ENCODE measurements around the gene CNP.
"Not testable (repeated sequence)": the region's sequence is repeated elsewhere in the genome, so short reads cannot be mapped to it uniquely, and the experiment has no call there.

The CNP gene

GRCh38 chr17:42010266-42010680 is 43.7 kb downstream of the CNP start:
- not testable (repeated sequence) for DNase-seq

GRCh38 chr17:42010898-42011516 is 44.4 kb downstream of the CNP start:
- no peak for DNase-seq

- DNase-seq, result not testable (repeated sequence)
Observed at GRCh38 chr17:42012363-42012762, 45.8 kb downstream of the CNP start.

GRCh38 chr17:42013740-42014139 is 47.1 kb downstream of the CNP start:
- not testable (repeated sequence) for DNase-seq

- no peak for DNase-seq
Observed at GRCh38 chr17:42016411-42016831, 49.8 kb downstream of the CNP start.

- DNase-seq, result peak; percentile 94
Observed at GRCh38 chr17:42016941-42017865, 50.6 kb downstream of the CNP start, which contains the start of gene DNAJC7. Gene DNAJC7 (minus strand): TSS chr17:42017439. CDS start chr17:42017416, 23 bp downstream.

GRCh38 chr17:42017866-42018200 is 51.2 kb downstream of the CNP start:
- no peak for DNase-seq

GRCh38 chr17:42018339-42018738 is 51.7 kb downstream of the CNP start:
- no peak for DNase-seq

GRCh38 chr17:42018988-42019387 is 52.4 kb downstream of the CNP start:
- no peak for DNase-seq

GRCh38 chr17:42019509-42020404 is 53.2 kb downstream of the CNP start, which contains the start of gene NKIRAS2:
Gene NKIRAS2 (plus strand): TSS chr17:42020090. CDS start chr17:42021578, 1,488 bp downstream.
- peak; percentile 94 for DNase-seq

GRCh38 chr17:42020845-42021244 is 54.2 kb downstream of the CNP start:
- not testable (repeated sequence) for DNase-seq

- no peak for DNase-seq
Observed at GRCh38 chr17:42023524-42024349, 57.1 kb downstream of the CNP start.

GRCh38 chr17:42025191-42025579 is 58.6 kb downstream of the CNP start:
- no peak for DNase-seq

GRCh38 chr17:42025936-42026335 is 59.3 kb downstream of the CNP start:
- no peak for DNase-seq

GRCh38 chr17:42026857-42027589 is 60.4 kb downstream of the CNP start:
- DNase-seq, result no peak
